HL-60 (cell line): ENCODE data around the gene PTPN13.

Experiments used
- DNase-seq, 2 experiments: peaks; one replicate each; pipeline ENCODE4 v3.0.0-alpha.2; 2010 to 2020; ENCODE audit warnings: low read depth in 1 of 2, low spot score in 1 of 2
- H3K27ac ChIP-seq: fragments of 250-450 bp; sonication (Bioruptor Pico); replicated peaks from 2 replicates; pipeline ENCODE4 v1.5.1; 2020; ENCODE audit warnings: mild to moderate bottlenecking, moderate library complexity
- H3K27me3 ChIP-seq: fragments of 250-450 bp; sonication (Bioruptor Pico); 2 replicates; pipeline ENCODE4 v1.5.1; 2021; ENCODE audit warnings: mild to moderate bottlenecking, moderate library complexity; ENCODE audit not compliant: insufficient read depth, poor library complexity, severe bottlenecking
- H3K4me3 ChIP-seq: replicated peaks from 2 replicates; pipeline ENCODE4 v1.5.1; 2011; ENCODE audit warnings: mild to moderate bottlenecking, control low read depth, low read length; ENCODE audit not compliant: insufficient read depth
- CTCF ChIP-seq: IDR thresholded peaks from one replicate; pipeline ENCODE4 v1.5.1; 2011; ENCODE audit warnings: low read length, control low read depth, inconsistent platforms; ENCODE audit not compliant: insufficient read depth
- GABPA ChIP-seq: IDR thresholded peaks from 2 replicates; pipeline ENCODE4 v1.6.1; 2012; ENCODE audit warnings: low read depth
- POLR2AphosphoS5 ChIP-seq: IDR thresholded peaks from 2 replicates; pipeline ENCODE4 v1.6.1; 2012; ENCODE audit warnings: low read depth
- REST ChIP-seq: IDR thresholded peaks from 2 replicates; pipeline ENCODE4 v1.6.1; 2012; ENCODE audit warnings: low read depth; ENCODE audit not compliant: insufficient replicate concordance
- SPI1 ChIP-seq: IDR thresholded peaks from 2 replicates; pipeline ENCODE4 v1.6.1; 2012; ENCODE audit warnings: low read depth, mild to moderate bottlenecking, borderline replicate concordance

Gene PTPN13

GRCh38 chr4:86595426-86595805 is 1.3 kb downstream of the PTPN13 start:
- Histone ChIP-seq H3K4me3 (no peak overlapping the region), H3K27me3 (peaks cover 30% of the 10 kb centered on the region), H3K27ac (no peak overlapping the region)
- no peak for TF ChIP-seq SPI1
- TF ChIP-seq REST: no peak
- TF ChIP-seq CTCF: no peak
- no peak for TF ChIP-seq GABPA
- TF ChIP-seq POLR2AphosphoS5: no peak
- no peak for DNase-seq

- no peak for DNase-seq
- Histone ChIP-seq H3K27me3 (peaks cover 30% of the 10 kb centered on the region), H3K4me3 (no peak overlapping the region), H3K27ac (no peak overlapping the region)
- TF ChIP-seq REST (no peak), POLR2AphosphoS5 (no peak), SPI1 (no peak), GABPA (no peak), CTCF (no peak)
These were observed 2.7 kb downstream of the PTPN13 start for GRCh38 chr4:86596807-86597206.

- H3K27ac ChIP-seq: no peak overlapping the region
- peaks cover 14% of the 10 kb centered on the region for H3K27me3 ChIP-seq
- H3K4me3 ChIP-seq: no peak overlapping the region
- no peak for TF ChIP-seq CTCF
- no peak for TF ChIP-seq SPI1
- TF ChIP-seq REST: no peak
- TF ChIP-seq GABPA: no peak
- no peak for TF ChIP-seq POLR2AphosphoS5
- DNase-seq: no peak
These were observed 6.0 kb downstream of the PTPN13 start for GRCh38 chr4:86600007-86600653.
